Measurements from ENCODE around the gene COX14.

Gene COX14

GRCh38 chr12:50103767-50104321 lies 8.2 kb upstream of the COX14 start, which contains the start of gene GPD1 (continued):
- TF ChIP-seq PATZ1 (tag by site-specific recombination; IDR thresholded peaks at IDR 0.05) (peak; percentile 58; the same call in 1 of the 2 replicates), REST (tag by site-specific recombination; IDR thresholded peaks at IDR 0.05) (no peak), ZXDB (tag by site-specific recombination; IDR thresholded peaks at IDR 0.05) (no peak), ZBTB8A (tag by site-specific recombination; IDR thresholded peaks at IDR 0.05) (no peak), ZNF394 (tag by site-specific recombination; IDR thresholded peaks at IDR 0.05; ENCODE audit: borderline replicate concordance) (no peak), BCL11B (tag by site-specific recombination; IDR thresholded peaks at IDR 0.05; ENCODE audit: low read depth) (no peak), ZNF837 (tag by site-specific recombination; IDR thresholded peaks at IDR 0.05) (no peak), ZNF626 (tag by site-specific recombination; IDR thresholded peaks at IDR 0.05) (no peak), KLF7 (tag by site-specific recombination; IDR thresholded peaks at IDR 0.05; ENCODE audit: borderline replicate concordance) (no peak), KLF10 (tag by site-specific recombination; IDR thresholded peaks at IDR 0.05) (no peak), ZSCAN5A (tag by site-specific recombination; IDR thresholded peaks at IDR 0.05) (no peak), EGR2 (tag by site-specific recombination; IDR thresholded peaks at IDR 0.05; ENCODE audit: low read depth) (peak; percentile 72), KLF9 (tag by site-specific recombination; IDR thresholded peaks at IDR 0.05; ENCODE audit: low read depth) (peak; percentile 81), ZNF664 (tag by site-specific recombination; IDR thresholded peaks at IDR 0.05) (no peak), ZNF76 (tag by site-specific recombination; IDR thresholded peaks at IDR 0.05; ENCODE audit: borderline replicate concordance, low read depth) (0 out of 2 replicates have a peak, but pooled peaks have one; percentile 10), SALL2 (tag by site-specific recombination; IDR thresholded peaks at IDR 0.05; ENCODE audit: borderline replicate concordance) (no peak), ZNF660 (tag by site-specific recombination; IDR thresholded peaks at IDR 0.05) (no peak), MZF1 (tag by site-specific recombination; IDR thresholded peaks at IDR 0.05; ENCODE audit: borderline replicate concordance) (no peak), ZNF223 (tag by site-specific recombination; IDR thresholded peaks at IDR 0.05) (no peak), ZBTB44 (tag by site-specific recombination; IDR thresholded peaks at IDR 0.05) (no peak), PRDM1 (tag by site-specific recombination; IDR thresholded peaks at IDR 0.05) (peak; percentile 55; the same call in 1 of the 2 replicates), ZNF350 (tag by site-specific recombination; IDR thresholded peaks at IDR 0.05) (no peak), HOXD13 (CRISPR knock-in tag; IDR thresholded peaks at IDR 0.05; ENCODE audit: borderline replicate concordance) (no peak), ZNF513 (tag by site-specific recombination; IDR thresholded peaks at IDR 0.05) (no peak), ZNF514 (tag by site-specific recombination; IDR thresholded peaks at IDR 0.05) (no peak), ZNF175 (tag by site-specific recombination; IDR thresholded peaks at IDR 0.05) (no peak), ZNF785 (tag by site-specific recombination; IDR thresholded peaks at IDR 0.05) (no peak), ZNF704 (tag by site-specific recombination; IDR thresholded peaks at IDR 0.05) (no peak), SP7 (tag by site-specific recombination; IDR thresholded peaks at IDR 0.05) (no peak), HOXA7 (CRISPR knock-in tag; IDR thresholded peaks at IDR 0.05; ENCODE audit: borderline replicate concordance) (no peak)

Measured in HEK293 (cell line).